GM23338 (cell line): ENCODE results near the gene AIG1. TPM values are rescaled to one million over a fixed set of nuclear protein-coding genes. Genes with fewer than 3 reads are reported as not detected.

ENCODE experiments used
- ATAC-seq: fragments of 200-7000 bp; cut with Tn5 transposase; 3 replicates; pipeline ENCODE4 v1.9.1; 2020
- DNase-seq: peaks from one replicate; pipeline ENCODE4 v3.0.0-alpha.2; 2015; ENCODE audit warnings: low spot score
- H2AFZ ChIP-seq: fragments of 200-600 bp; sonication (generic); 2 replicates; pipeline ENCODE4 v1.8.0; 2016; ENCODE audit warnings: antibody characterized with exemption, mild to moderate bottlenecking, moderate library complexity
- H3F3A ChIP-seq: fragments of 200-600 bp; sonication (generic); replicated peaks from 2 replicates; pipeline ENCODE4 v1.8.0; 2017; ENCODE audit warnings: antibody characterized with exemption, mixed run types, low read depth
- H3K27ac ChIP-seq: fragments of 200-600 bp; sonication (generic); 2 replicates; pipeline ENCODE4 v1.6.1; 2016; ENCODE audit warnings: low read depth
- H3K27me3 ChIP-seq: fragments of 200-600 bp; sonication (generic); 2 replicates; pipeline ENCODE4 v1.8.0; 2016; ENCODE audit warnings: mild to moderate bottlenecking, mixed run types, moderate library complexity; ENCODE audit not compliant: insufficient read depth
- H3K36me3 ChIP-seq: fragments of 200-600 bp; sonication (generic); 2 replicates; pipeline ENCODE4 v1.8.0; 2016; ENCODE audit warnings: mild to moderate bottlenecking; ENCODE audit not compliant: insufficient read depth
- H3K4me1 ChIP-seq: fragments of 200-600 bp; sonication (generic); 2 replicates; pipeline ENCODE4 v1.8.0; 2016; ENCODE audit warnings: mild to moderate bottlenecking, moderate library complexity; ENCODE audit not compliant: insufficient read depth
- H3K4me2 ChIP-seq: fragments of 200-600 bp; sonication (generic); 2 replicates; pipeline ENCODE4 v1.7.1; 2017; ENCODE audit warnings: mixed run types
- H3K4me3 ChIP-seq: fragments of 200-600 bp; sonication (generic); 2 replicates; pipeline ENCODE4 v1.6.1; 2016; ENCODE audit warnings: mixed run types
- H3K79me2 ChIP-seq: fragments of 200-600 bp; sonication (generic); replicated peaks from 2 replicates; pipeline ENCODE4 v1.8.0; 2017; ENCODE audit warnings: mild to moderate bottlenecking; ENCODE audit not compliant: insufficient read depth
- H3K9me2 ChIP-seq: fragments of 200-600 bp; sonication (generic); 2 replicates; pipeline ENCODE4 v1.8.0; 2017; ENCODE audit not compliant: insufficient read depth
- H4K20me1 ChIP-seq: fragments of 200-600 bp; sonication (generic); replicated peaks from 2 replicates; pipeline ENCODE4 v1.8.0; 2017; ENCODE audit warnings: mild to moderate bottlenecking; ENCODE audit not compliant: insufficient read depth
- H3K27ac Mint-ChIP-seq: 2 replicates; pipeline ENCODE4 v1.8.0; 2020; ENCODE audit warnings: inconsistent platforms, mild to moderate bottlenecking, moderate library complexity, mixed read lengths
- H3K27me3 Mint-ChIP-seq: 3 replicates; pipeline ENCODE4 v1.8.0; 2022; ENCODE audit warnings: low read depth, mild to moderate bottlenecking, moderate library complexity, mixed read lengths, inconsistent platforms; ENCODE audit not compliant: insufficient read depth, poor library complexity
- H3K36me3 Mint-ChIP-seq: 3 replicates; pipeline ENCODE4 v1.8.0; 2021; ENCODE audit warnings: low read depth, mild to moderate bottlenecking, inconsistent platforms, moderate library complexity, mixed read lengths
- H3K4me1 Mint-ChIP-seq: 3 replicates; pipeline ENCODE4 v1.8.0; 2020; ENCODE audit warnings: mild to moderate bottlenecking, inconsistent platforms, mixed read lengths
- H3K4me3 Mint-ChIP-seq: 3 replicates; pipeline ENCODE4 v1.8.0; 2021; ENCODE audit warnings: moderate library complexity, mild to moderate bottlenecking, inconsistent platforms, mixed read lengths
- H3K9me3 Mint-ChIP-seq: 3 replicates; pipeline ENCODE4 v1.8.0; 2020; ENCODE audit warnings: moderate library complexity, mild to moderate bottlenecking, inconsistent platforms, mixed read lengths
- CREB1 ChIP-seq: fragments of 250-450 bp; sonication (Bioruptor Pico); IDR thresholded peaks from 2 replicates; pipeline ENCODE4 v1.5.0; 2020; ENCODE audit warnings: low read depth, mild to moderate bottlenecking, moderate library complexity
- CTCF ChIP-seq, 2 experiments: fragments of 200-600 bp in 1 of 2; sonication (generic) in 1 of 2; conservative IDR thresholded peaks; 2 replicates each; pipeline versions ENCODE4 v1.5.1 to v1.6.1; 2016 to 2017; ENCODE audit warnings: antibody characterized with exemption in 2 of 2, low read depth in 2 of 2, mild to moderate bottlenecking in 2 of 2, moderate library complexity in 1 of 2
- ETS1 ChIP-seq: IDR thresholded peaks from 2 replicates; pipeline ENCODE4 v1.6.1; 2016; ENCODE audit warnings: antibody characterized with exemption
- EZH2 ChIP-seq: fragments of 200-600 bp; sonication (generic); IDR thresholded peaks from one replicate; pipeline ENCODE4 v1.8.0; 2017; ENCODE audit warnings: antibody characterized with exemption, mild to moderate bottlenecking, low read depth; ENCODE audit not compliant: unreplicated experiment
- EZH2phosphoT487 ChIP-seq: fragments of 200-600 bp; sonication (generic); IDR thresholded peaks from one replicate; pipeline ENCODE4 v1.8.1; 2018; ENCODE audit warnings: antibody characterized with exemption; ENCODE audit not compliant: unreplicated experiment
- JUNB ChIP-seq: IDR thresholded peaks from one replicate; pipeline ENCODE4 v1.6.1; 2016; ENCODE audit warnings: antibody characterized with exemption; ENCODE audit not compliant: unreplicated experiment
- NANOG ChIP-seq: IDR thresholded peaks from 2 replicates; pipeline ENCODE4 v1.6.1; 2016; ENCODE audit warnings: antibody characterized with exemption, borderline replicate concordance
- POLR2AphosphoS5 ChIP-seq: IDR thresholded peaks from 2 replicates; pipeline ENCODE4 v1.6.1; 2016; ENCODE audit warnings: antibody characterized with exemption, low read depth
- REST ChIP-seq: IDR thresholded peaks from one replicate; pipeline ENCODE4 v1.6.1; 2018; ENCODE audit warnings: antibody characterized with exemption; ENCODE audit not compliant: unreplicated experiment
- STAT1 ChIP-seq: IDR thresholded peaks from one replicate; pipeline ENCODE4 v1.6.1; 2016; ENCODE audit warnings: antibody characterized with exemption; ENCODE audit not compliant: unreplicated experiment
- ZNF114 ChIP-seq: fragments of 250-450 bp; sonication (Bioruptor Pico); IDR thresholded peaks from 2 replicates; pipeline ENCODE4 v1.5.0; 2020; ENCODE audit warnings: mild to moderate bottlenecking, moderate library complexity
- ZNF331 ChIP-seq: fragments of 250-450 bp; sonication (Bioruptor Pico); IDR thresholded peaks from 2 replicates; pipeline ENCODE4 v1.5.0; 2020; ENCODE audit warnings: low read depth, mild to moderate bottlenecking, moderate library complexity
- ZNF462 ChIP-seq: fragments of 250-450 bp; sonication (Bioruptor Pico); IDR thresholded peaks from 2 replicates; pipeline ENCODE4 v1.5.0; 2020; ENCODE audit warnings: mild to moderate bottlenecking, moderate library complexity
- polyA plus RNA-seq: library from polyadenylated mRNA; unstranded; fragments of >200 nt; fragmentation: Nextera tagmentation; extraction: Ambion mirVana; gene quantifications from 2 replicates; pipeline ENCODE4 v1.2.1, GENCODE V29; 2016
- total RNA-seq: library from RNA; depleted of rRNA; stranded (reverse); fragments of >200 nt; shearing (Covaris generic); gene quantifications from 2 replicates; pipeline ENCODE4 v1.2.3, GENCODE V29; 2014

Gene AIG1
- total and polyA plus RNA-seq, 2 experiments from 2014 or later: 65.2 to 88.4 TPM

- ATAC-seq (no peak), DNase-seq (no peak)
- no peak overlapping the region for H3K4me2 ChIP-seq
- H3K36me3 ChIP-seq: no peaks in the 10 kb centered on the region
- no peaks in the 10 kb centered on the region for H3F3A ChIP-seq
- H3K79me2 ChIP-seq: no peaks in the 10 kb centered on the region
- H3K4me3 ChIP-seq: no peak overlapping the region
- peaks cover 28% of the 10 kb centered on the region; the same call in 1 of the 2 replicates for H3K4me1 ChIP-seq
- Mint-ChIP-seq H3K4me1 (peaks cover 25% of the 10 kb centered on the region), H3K9me3 (no peaks in the 10 kb centered on the region), H3K27ac (no peak overlapping the region), H3K4me3 (no peak overlapping the region), H3K36me3 (no peaks in the 10 kb centered on the region), H3K27me3 (no peaks in the 10 kb centered on the region)
- H3K27ac ChIP-seq: no peak overlapping the region
- H3K27me3 ChIP-seq: no peaks in the 10 kb centered on the region
- H3K9me2 ChIP-seq: no peaks in the 10 kb centered on the region; the same call in 1 of the 2 replicates
- H2AFZ ChIP-seq: no peak overlapping the region
- H4K20me1 ChIP-seq: 0 out of 2 replicates have a peak, but pooled peaks cover 6% of the 10 kb centered on the region
- TF ChIP-seq JUNB: no peak
- TF ChIP-seq CTCF (conservative IDR thresholded peaks at IDR 0.05; ENCODE audit: low read depth in 2 of 2): no peak
- TF ChIP-seq ETS1: no peak
- no peak for TF ChIP-seq ZNF114
- no peak for TF ChIP-seq ZNF331
- no peak for TF ChIP-seq EZH2phosphoT487
- TF ChIP-seq CREB1 (CRISPR knock-in tag): no peak
- TF ChIP-seq ZNF462 (CRISPR knock-in tag): no peak
- no peak for TF ChIP-seq NANOG
- no peak for TF ChIP-seq POLR2AphosphoS5
- TF ChIP-seq EZH2: no peak
- no peak for TF ChIP-seq REST
- TF ChIP-seq STAT1: no peak
Measured at GRCh38 chr6:143218233-143218632, 157.5 kb downstream of the AIG1 start.
